Fibroblast of pulmonary artery (primary cell): ENCODE results near the gene GPR176.

Experiments used
- DNase-seq: peaks from one replicate; pipeline ENCODE4 v3.0.0-alpha.2; 2010; ENCODE audit warnings: low read depth
- H3K4me3 ChIP-seq: replicated peaks from 2 replicates; pipeline ENCODE4 v1.5.1; 2011; ENCODE audit warnings: low read depth, mild to moderate bottlenecking, control low read depth, low read length, moderate library complexity
- CTCF ChIP-seq: IDR thresholded peaks from 2 replicates; pipeline ENCODE4 v1.5.1; 2011; ENCODE audit warnings: mild to moderate bottlenecking, control low read depth, low read length, inconsistent platforms; ENCODE audit errors: missing control alignments

The GPR176 gene

GRCh38 chr15:39919748-39920509 is at the start of gene GPR176:
TSS of gene GPR176 (minus strand) at chr15:39920266. CDS start at chr15:39920026, 240 bp downstream.
- H3K4me3 ChIP-seq: peak within 1 kb of the TSS; percentile 82
- no peak for TF ChIP-seq CTCF
- peak; percentile 86 for DNase-seq

- no peak for TF ChIP-seq CTCF
- no peak overlapping the region for H3K4me3 ChIP-seq
Observed at GRCh38 chr15:39969002-39969394, 48.9 kb upstream of the GPR176 start.

GRCh38 chr15:39968273-39969001 is 48.4 kb upstream of the GPR176 start:
- DNase-seq: no peak
- no peak for TF ChIP-seq CTCF
- no peak overlapping the region for H3K4me3 ChIP-seq

More at GRCh38 chr15:39969002-39969394, 48.9 kb upstream of the GPR176 start:
- no peak for DNase-seq

- no peak overlapping the region for H3K4me3 ChIP-seq
- no peak for DNase-seq
- TF ChIP-seq CTCF: no peak
Observed at GRCh38 chr15:39966521-39966920, 46.5 kb upstream of the GPR176 start.

GRCh38 chr15:39963786-39964185 is 43.7 kb upstream of the GPR176 start:
- DNase-seq: no peak
- no peak overlapping the region for H3K4me3 ChIP-seq
- TF ChIP-seq CTCF: no peak

- DNase-seq: no peak
- TF ChIP-seq CTCF: no peak
- no peak overlapping the region for H3K4me3 ChIP-seq
Observed at GRCh38 chr15:39961051-39961450, 41.0 kb upstream of the GPR176 start.
